ENCODE data around the gene LPP.

The LPP gene

GRCh38 chr3:188539631-188540194 is 385.8 kb downstream of the LPP start:
- TF ChIP-seq POLR2A (IDR thresholded peaks at IDR 0.05; ENCODE audit: low read length) (no peak), GATA1 (IDR thresholded peaks at IDR 0.05; ENCODE audit: low read depth, low read length) (no peak)
- no peak for DNase-seq

GRCh38 chr3:188542196-188542595 is 388.2 kb downstream of the LPP start:
- DNase-seq, result no peak
- TF ChIP-seq GATA1 (IDR thresholded peaks at IDR 0.05; ENCODE audit: low read depth, low read length), result no peak
- no peak for TF ChIP-seq POLR2A (IDR thresholded peaks at IDR 0.05; ENCODE audit: low read length)

GRCh38 chr3:188544012-188544411 is 390.1 kb downstream of the LPP start:
- TF ChIP-seq GATA1 (IDR thresholded peaks at IDR 0.05; ENCODE audit: low read depth, low read length), result no peak
- no peak for TF ChIP-seq POLR2A (IDR thresholded peaks at IDR 0.05; ENCODE audit: low read length)

GRCh38 chr3:188546835-188547670 is 393.1 kb downstream of the LPP start:
- no peak for TF ChIP-seq GATA1 (IDR thresholded peaks at IDR 0.05; ENCODE audit: low read depth, low read length)
- TF ChIP-seq POLR2A (IDR thresholded peaks at IDR 0.05; ENCODE audit: low read length), result no peak
- no peak for DNase-seq

More at GRCh38 chr3:188544012-188544411, 390.1 kb downstream of the LPP start:
- DNase-seq, result no peak

GRCh38 chr3:188553569-188553968 is 399.6 kb downstream of the LPP start:
- no peak for DNase-seq
- TF ChIP-seq POLR2A (IDR thresholded peaks at IDR 0.05; ENCODE audit: low read length) (no peak), GATA1 (IDR thresholded peaks at IDR 0.05; ENCODE audit: low read depth, low read length) (no peak)

- DNase-seq, result no peak
These were observed 400.4 kb downstream of the LPP start for GRCh38 chr3:188554404-188554803.

GRCh38 chr3:188557235-188557634 is 403.3 kb downstream of the LPP start:
- no peak for DNase-seq
- TF ChIP-seq POLR2A (IDR thresholded peaks at IDR 0.05; ENCODE audit: low read length), result no peak
- TF ChIP-seq GATA1 (IDR thresholded peaks at IDR 0.05; ENCODE audit: low read depth, low read length), result no peak

More at GRCh38 chr3:188554404-188554803, 400.4 kb downstream of the LPP start:
- TF ChIP-seq POLR2A (IDR thresholded peaks at IDR 0.05; ENCODE audit: low read length) (no peak), GATA1 (IDR thresholded peaks at IDR 0.05; ENCODE audit: low read depth, low read length) (no peak)

GRCh38 chr3:188558343-188559071 is 404.6 kb downstream of the LPP start:
- TF ChIP-seq POLR2A (IDR thresholded peaks at IDR 0.05; ENCODE audit: low read length) (no peak), GATA1 (IDR thresholded peaks at IDR 0.05; ENCODE audit: low read depth, low read length) (no peak)
- DNase-seq, result no peak

GRCh38 chr3:188559072-188559429 is 405.1 kb downstream of the LPP start:
- no peak for DNase-seq
- TF ChIP-seq POLR2A (IDR thresholded peaks at IDR 0.05; ENCODE audit: low read length) (no peak), GATA1 (IDR thresholded peaks at IDR 0.05; ENCODE audit: low read depth, low read length) (no peak)

- no peak for DNase-seq
- TF ChIP-seq GATA1 (IDR thresholded peaks at IDR 0.05; ENCODE audit: low read depth, low read length), result no peak
- no peak for TF ChIP-seq POLR2A (IDR thresholded peaks at IDR 0.05; ENCODE audit: low read length)
These were observed 405.9 kb downstream of the LPP start for GRCh38 chr3:188559856-188560255.

- TF ChIP-seq POLR2A (IDR thresholded peaks at IDR 0.05; ENCODE audit: low read length), result no peak
- TF ChIP-seq GATA1 (IDR thresholded peaks at IDR 0.05; ENCODE audit: low read depth, low read length), result no peak
- no peak for DNase-seq
These were observed 408.2 kb downstream of the LPP start for GRCh38 chr3:188562144-188562543.

- DNase-seq, result no peak
- TF ChIP-seq POLR2A (IDR thresholded peaks at IDR 0.05; ENCODE audit: low read length) (no peak), GATA1 (IDR thresholded peaks at IDR 0.05; ENCODE audit: low read depth, low read length) (no peak)
These were observed 413.7 kb downstream of the LPP start for GRCh38 chr3:188567478-188568195.

GRCh38 chr3:188568736-188569135 is 414.8 kb downstream of the LPP start:
- DNase-seq, result no peak
- TF ChIP-seq POLR2A (IDR thresholded peaks at IDR 0.05; ENCODE audit: low read length), result no peak
- TF ChIP-seq GATA1 (IDR thresholded peaks at IDR 0.05; ENCODE audit: low read depth, low read length), result no peak
